Stimulated activated CD8-positive, alpha-beta memory T cell treated with anti-CD3 and anti-CD28 coated beads, Interleukin-4, amount 100 ng/mL, for 48 hours (primary cell): ENCODE measurements around the gene PITRM1.

Source experiments
- DNase-seq: peaks from one replicate; pipeline ENCODE4 v3.0.0-alpha.2; 2020

Gene PITRM1

DNA sequence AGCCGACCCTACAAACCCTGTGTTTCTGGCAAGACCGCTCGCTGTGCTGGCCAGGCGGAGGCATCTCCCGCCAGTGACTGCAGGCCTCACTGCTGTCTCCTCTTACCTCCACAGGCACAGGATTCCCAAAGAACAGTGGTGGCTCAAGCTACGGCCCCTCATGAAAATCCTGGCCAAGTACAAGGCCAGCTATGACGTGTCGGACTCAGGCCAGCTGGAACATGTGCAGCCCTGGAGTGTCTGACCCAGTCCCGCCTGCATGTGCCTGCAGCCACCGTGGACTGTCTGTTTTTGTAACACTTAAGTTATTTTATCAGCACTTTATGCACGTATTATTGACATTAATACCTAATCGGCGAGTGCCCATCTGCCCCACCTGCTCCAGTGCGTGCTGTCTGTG is 36.2 kb downstream of the PITRM1 start:
- DNase-seq: no peak

GRCh38 chr10:3135006-3135405 is 37.6 kb downstream of the PITRM1 start:
- no peak for DNase-seq

- DNase-seq: no peak
Measured at GRCh38 chr10:3133948-3134347, 38.6 kb downstream of the PITRM1 start.

DNA sequence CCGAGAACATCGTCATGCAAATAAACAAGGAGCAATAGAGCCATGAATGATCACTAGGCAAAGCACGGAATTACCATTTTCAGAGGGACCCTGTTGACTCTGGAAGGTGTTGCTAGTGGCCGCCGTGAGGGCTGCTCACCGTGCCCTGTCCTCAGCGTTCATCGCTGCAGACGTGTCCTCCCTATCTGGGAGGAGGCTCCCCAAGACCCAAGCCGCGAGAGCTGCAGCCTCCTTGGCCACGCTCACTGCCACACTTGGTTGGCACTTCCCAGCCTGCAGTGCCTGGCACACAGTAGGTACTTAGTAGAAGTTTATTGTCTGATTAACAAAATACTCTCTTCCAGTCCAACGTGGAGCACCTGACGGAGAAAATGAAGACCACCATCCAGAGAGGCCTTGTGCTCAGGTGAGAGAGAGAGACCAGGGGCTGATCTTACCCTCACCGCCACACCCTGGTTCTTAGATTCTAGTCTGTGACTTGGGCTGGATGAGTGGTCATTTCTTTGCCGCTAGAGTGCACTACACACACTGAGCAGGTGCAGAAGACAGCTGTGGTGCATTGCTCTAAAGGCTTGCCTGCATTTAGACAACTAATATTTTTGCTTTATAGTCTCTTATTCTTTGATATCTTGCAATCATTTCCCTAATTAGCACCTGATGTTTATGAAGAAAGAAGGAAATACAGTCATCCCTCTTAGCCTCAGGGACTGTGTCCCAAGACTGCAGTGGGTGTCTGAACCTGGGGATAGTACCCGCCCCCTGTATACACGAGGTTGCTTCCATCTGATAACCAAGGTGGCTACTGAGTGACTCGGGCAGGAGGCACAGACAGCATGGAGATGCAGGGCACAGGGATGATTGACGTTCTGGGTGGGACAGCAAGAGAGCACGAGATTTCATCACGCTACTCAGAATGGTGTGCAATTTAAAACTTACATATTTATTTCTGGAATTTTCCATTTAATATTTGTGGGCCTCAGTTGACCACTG is 40.3 kb downstream of the PITRM1 start:
- no peak for DNase-seq

DNA sequence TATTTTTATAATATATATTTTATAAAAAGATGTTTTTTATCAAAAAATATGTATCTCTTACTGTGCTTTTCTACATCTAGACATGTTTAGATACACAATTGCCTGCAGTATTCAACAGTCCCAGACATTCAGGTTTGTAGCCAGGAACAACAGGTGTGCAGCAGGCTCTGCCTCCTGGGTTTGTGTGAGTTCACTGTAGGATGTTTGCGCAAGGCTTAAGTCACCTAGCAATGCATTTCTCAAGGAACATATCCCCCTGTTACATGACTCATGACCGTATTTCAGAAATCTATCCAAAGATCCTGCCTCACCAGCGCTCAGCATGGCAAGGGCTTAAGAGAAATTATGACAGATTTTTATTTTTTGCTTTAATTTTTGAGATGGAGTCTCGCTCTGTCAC is 41.5 kb downstream of the PITRM1 start:
- DNase-seq: no peak

GRCh38 chr10:3129581-3130340 is 42.8 kb downstream of the PITRM1 start:
- DNase-seq: no peak

DNA sequence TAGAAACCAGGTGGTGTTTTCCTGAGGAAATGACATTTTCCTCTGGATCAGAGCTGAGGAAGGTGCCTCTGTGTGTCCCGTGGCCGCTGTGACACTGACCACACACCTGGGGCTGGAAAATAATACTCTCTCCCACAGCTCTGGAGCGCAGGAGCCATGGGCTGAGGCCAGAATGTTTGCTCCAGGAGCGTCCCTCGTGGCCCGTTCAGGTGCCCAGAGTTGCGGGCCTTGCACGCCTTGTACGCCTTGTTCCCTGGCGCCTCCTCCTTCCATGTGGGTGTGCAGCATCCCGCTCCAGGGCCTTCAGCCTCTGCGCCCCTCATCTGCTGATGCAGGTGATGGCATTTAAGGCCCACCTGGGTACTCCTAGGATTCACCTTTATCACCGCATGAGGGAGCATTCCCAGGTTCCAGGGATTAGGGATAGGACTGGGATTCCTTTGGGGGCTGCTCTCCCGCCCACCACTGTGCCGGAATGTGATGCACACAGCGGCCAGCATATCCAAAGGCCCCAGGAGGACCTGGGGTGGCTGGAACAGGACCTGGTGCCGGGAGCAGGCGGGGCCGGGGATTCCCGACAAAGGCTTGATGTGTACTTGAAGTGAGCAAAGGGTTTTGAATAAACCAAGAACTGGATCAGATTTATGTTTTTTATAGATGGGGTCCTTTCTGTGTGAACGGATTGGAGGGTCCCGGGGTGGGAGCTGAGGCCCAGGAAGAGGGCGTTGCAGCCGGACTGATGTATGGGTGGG is 44.0 kb downstream of the PITRM1 start:
- DNase-seq: no peak

DNA sequence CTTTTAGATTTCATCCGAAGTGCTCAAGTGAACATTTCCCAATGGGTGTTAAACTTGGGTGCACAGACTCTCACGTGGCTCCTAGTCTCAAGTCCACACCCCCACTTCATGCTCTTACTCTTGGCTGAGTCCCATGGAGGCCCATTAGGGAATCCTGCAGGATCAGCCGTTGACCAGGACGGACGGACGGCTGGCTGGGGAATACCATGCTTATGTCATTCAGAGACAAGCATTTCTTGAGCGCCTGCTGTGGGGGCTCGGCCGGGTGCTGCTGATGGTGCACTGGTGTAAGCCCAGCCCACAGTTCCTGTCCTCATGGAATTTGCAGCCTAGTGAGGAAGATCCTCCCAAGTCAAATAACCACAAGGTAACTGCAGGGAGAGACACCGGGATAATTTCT is 44.7 kb downstream of the PITRM1 start:
- no peak for DNase-seq

DNA sequence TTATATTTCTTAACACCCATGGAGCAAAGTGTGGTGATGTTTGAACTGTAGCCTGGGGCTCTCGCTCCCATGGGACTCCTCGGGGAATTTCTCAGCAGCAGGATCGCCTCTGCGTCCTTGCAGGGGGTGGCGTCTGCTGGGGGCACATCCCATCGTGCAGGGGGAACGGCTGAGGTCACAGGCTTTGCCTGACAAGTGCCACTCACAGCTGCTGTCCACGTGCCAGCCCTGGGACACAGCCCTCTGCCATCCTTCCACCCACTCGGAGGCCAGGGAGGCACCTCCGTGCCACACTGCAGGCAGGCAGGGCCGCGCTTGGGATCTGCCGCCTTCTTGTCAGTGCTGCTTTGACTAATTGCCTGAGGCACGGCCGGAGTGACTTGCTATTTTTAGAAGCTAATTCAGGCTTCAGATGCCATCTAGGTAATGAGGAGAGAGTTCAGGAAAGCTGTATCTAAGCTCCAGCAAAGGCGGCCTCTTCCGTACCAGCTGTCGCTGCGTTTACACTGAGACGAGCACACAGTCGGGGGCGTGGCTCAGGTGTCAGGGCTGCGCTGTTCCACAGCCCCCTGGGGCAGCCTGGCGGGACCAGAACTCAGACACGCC is 45.7 kb downstream of the PITRM1 start:
- no peak for DNase-seq

GRCh38 chr10:3126249-3126648 is 46.3 kb downstream of the PITRM1 start:
- DNase-seq: no peak

DNA sequence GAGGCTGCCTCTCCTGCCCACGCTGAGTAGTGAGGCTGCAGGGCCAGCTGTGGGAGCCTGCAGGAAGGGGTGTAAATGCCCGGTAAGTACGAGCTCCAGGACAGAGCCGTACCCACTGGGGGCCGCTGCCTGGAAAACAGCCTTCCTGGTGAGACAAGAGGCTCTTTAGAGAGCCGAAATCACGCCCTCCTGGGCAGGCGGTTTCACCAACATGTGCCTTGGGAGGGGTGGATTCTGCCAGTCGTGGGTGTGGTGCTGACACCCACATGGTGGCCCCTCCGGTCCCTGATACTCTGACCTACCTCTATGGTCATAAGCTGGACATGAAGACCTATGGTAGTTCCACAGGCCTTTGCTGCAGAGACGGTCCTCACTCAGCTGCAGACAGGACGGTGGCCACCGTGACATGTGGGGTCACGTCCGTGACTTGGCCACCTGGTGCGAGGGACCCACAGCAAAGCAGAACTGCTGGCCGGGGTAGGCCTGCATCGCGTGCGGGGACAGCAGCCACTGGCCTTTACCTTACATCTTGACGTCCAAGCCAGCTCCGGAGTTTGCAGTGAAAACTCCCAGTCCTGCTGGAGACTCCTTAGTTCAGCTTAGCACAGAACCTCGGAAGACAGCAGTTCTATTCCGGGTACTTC is 46.9 kb downstream of the PITRM1 start:
- no peak for DNase-seq

GRCh38 chr10:3124412-3125175 is 48.0 kb downstream of the PITRM1 start:
- no peak for DNase-seq

DNA sequence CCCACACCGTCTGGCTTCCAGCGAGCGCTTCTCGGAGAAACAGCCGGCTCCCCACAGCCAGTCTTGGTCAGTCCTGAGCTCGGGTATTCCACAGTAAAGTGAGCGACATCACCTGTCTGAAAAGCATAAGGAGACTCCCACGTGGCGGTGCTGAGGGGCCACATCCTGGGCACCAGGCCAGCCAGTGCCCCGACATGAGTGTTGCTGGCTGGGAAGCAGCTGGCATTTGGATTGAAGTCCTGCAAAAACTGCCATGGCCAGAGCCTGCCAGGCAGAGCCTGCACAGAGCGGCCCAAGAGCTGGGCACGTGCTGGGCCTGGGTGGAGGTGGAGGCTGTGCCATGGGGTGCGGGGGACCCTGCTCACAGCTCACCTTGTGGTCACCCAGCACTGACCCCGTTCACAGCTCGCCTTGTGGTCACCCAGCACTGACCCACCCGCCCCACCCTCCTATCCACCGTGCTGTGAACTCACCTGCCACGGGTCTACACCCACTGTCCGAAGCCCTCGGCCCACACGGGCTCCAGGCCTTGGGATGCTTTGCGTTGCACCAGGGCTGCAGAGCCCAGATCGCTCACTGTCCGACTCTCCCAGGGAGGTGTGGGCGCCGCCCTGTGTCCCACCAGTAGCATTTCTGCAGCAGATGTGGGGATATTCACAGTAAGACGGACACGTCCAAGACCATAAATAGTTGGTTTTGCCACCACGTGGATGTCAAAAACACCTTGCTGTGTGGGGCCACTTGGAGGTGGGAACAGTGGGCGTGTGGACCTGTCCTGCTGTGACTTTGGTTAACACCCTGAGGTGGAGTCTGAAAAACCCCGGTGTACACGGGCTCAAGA is 48.8 kb downstream of the PITRM1 start:
- no peak for DNase-seq

GRCh38 chr10:3122486-3123205 is 49.9 kb downstream of the PITRM1 start:
- DNase-seq: no peak

DNA sequence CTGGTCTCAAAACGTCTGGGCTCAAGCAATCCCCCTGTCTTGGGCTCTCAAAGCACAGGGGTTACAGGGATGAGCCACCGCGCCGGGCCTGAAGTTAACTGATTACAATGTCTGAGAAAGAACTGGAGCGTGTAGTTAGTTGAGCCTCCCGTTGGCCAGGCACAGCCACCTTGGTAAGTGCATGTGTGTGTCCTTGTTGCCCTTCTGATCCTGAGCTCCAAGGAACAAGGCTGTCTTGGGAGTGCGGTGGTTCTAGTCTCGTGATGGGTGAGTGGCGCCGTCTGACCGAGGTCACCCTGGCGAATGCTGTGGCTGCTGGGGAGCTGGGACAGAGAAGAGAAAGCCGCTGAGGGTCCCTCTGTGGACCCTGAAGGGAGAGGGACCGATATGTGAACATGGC is 50.5 kb downstream of the PITRM1 start:
- DNase-seq: no peak

- DNase-seq: no peak
Measured at GRCh38 chr10:3119796-3120459, 52.7 kb downstream of the PITRM1 start.

GRCh38 chr10:3118641-3119091 is 53.9 kb downstream of the PITRM1 start:
- no peak for DNase-seq

- no peak for DNase-seq
Measured at GRCh38 chr10:3117486-3117885, 55.1 kb downstream of the PITRM1 start.

DNA sequence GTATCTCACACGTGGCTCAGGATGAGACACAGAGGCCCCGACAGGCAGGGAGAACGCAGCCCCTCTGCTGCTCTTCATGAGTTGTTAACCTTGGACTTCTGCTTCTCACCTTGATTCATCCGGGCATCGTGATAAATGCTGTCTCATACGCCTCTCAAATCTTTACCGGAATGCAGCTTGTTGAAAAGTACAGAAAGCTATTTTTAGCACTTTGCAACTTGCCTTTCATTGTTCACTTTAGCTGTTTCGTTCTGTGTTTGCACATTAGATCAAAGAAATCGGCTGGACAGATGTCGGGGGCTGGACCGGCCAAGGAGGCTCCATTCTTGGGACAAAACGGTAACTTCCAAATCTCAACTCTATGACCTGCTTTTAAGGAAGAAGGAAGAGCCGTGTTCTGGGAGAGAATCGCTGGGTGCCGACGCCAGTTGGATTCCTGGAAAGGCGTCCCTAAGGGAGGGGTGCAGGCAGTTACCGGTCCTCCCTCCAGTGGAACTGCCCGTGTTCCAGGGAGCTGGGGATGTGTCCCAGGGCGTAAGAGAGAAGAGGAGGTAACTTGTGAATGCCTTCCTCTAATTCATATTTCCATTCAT is 56.0 kb downstream of the PITRM1 start:
- no peak for DNase-seq
